Ectodermal cell (in vitro differentiated cells): ENCODE measurements around the gene RABIF.

Experiments
- H3K27ac ChIP-seq: 2 replicates; pipeline ENCODE4 v1.7.0; 2013; ENCODE audit warnings: mild to moderate bottlenecking, low read depth, low read length; ENCODE audit not compliant: insufficient read depth, poor library complexity, severe bottlenecking
- H3K27me3 ChIP-seq: 2 replicates; pipeline ENCODE4 v1.7.0; 2013; ENCODE audit warnings: mild to moderate bottlenecking, low read length; ENCODE audit not compliant: insufficient read depth, control insufficient read depth, poor library complexity, severe bottlenecking
- H3K36me3 ChIP-seq: one replicate; pipeline ENCODE4 v1.7.0; 2013; ENCODE audit warnings: low read length; ENCODE audit not compliant: control insufficient read depth, insufficient read depth
- H3K4me1 ChIP-seq: one replicate; pipeline ENCODE4 v1.7.0; 2013; ENCODE audit warnings: low read length; ENCODE audit not compliant: control insufficient read depth, insufficient read depth
- H3K4me3 ChIP-seq: 2 replicates; pipeline ENCODE4 v1.7.0; 2013; ENCODE audit warnings: low read depth, low read length, control low read depth; ENCODE audit not compliant: insufficient read depth
- H3K9me3 ChIP-seq: 2 replicates; pipeline ENCODE4 v1.7.0; 2013; ENCODE audit warnings: mild to moderate bottlenecking, low read length, moderate library complexity; ENCODE audit not compliant: control insufficient read depth
- WGBS, 2 experiments: methylation state at CpG; one replicate each; pipeline ENCODE4 v1.1.7; 2013; ENCODE audit warnings: missing lambda C conversion rate in 2 of 2; 5-methylcytosine and 5-hydroxymethylcytosine counted together

RABIF gene

GRCh38 chr1:202857136-202857610, 31.8 kb downstream of the RABIF start:
- H3K9me3 ChIP-seq = no peaks in the 10 kb centered on the region
- peaks cover 26% of the 10 kb centered on the region for H3K36me3 ChIP-seq
- 73 to 74% methylated on average over 4 of the region's 4 CpGs for WGBS, 2 experiments
- no peaks in the 10 kb centered on the region for H3K4me1 ChIP-seq
- no peaks in the 10 kb centered on the region for H3K27me3 ChIP-seq
- no peak overlapping the region for H3K4me3 ChIP-seq
- no peak overlapping the region for H3K27ac ChIP-seq

- H3K36me3 ChIP-seq = peaks cover 26% of the 10 kb centered on the region
- no peaks in the 10 kb centered on the region for H3K9me3 ChIP-seq
- 92 to 96% methylated on average over 2 of the region's 2 CpGs for WGBS, 2 experiments
- no peaks in the 10 kb centered on the region for H3K27me3 ChIP-seq
- H3K4me3 ChIP-seq = no peak overlapping the region
- H3K27ac ChIP-seq = no peak overlapping the region
- H3K4me1 ChIP-seq = no peaks in the 10 kb centered on the region
Measured at GRCh38 chr1:202856014-202856413, 32.9 kb downstream of the RABIF start.

- H3K36me3 ChIP-seq = peaks cover 26% of the 10 kb centered on the region
- H3K27ac ChIP-seq = no peak overlapping the region
- no peaks in the 10 kb centered on the region for H3K9me3 ChIP-seq
- H3K27me3 ChIP-seq = no peaks in the 10 kb centered on the region
- 94% methylated on average over 8 of the region's 8 CpGs for WGBS, 2 experiments
- H3K4me3 ChIP-seq = no peak overlapping the region
- no peaks in the 10 kb centered on the region for H3K4me1 ChIP-seq
Measured at GRCh38 chr1:202854787-202855186, 34.2 kb downstream of the RABIF start.

GRCh38 chr1:202852163-202852904, 36.6 kb downstream of the RABIF start:
- WGBS, 2 experiments = 69 to 71% methylated on average over 15 of the region's 15 CpGs
- Histone ChIP-seq H3K27me3 (no peaks in the 10 kb centered on the region), H3K27ac (no peak overlapping the region), H3K36me3 (peaks cover 16% of the 10 kb centered on the region), H3K4me1 (no peaks in the 10 kb centered on the region), H3K9me3 (no peaks in the 10 kb centered on the region), H3K4me3 (no peak overlapping the region)

GRCh38 chr1:202850593-202851362, 38.2 kb downstream of the RABIF start:
- Histone ChIP-seq H3K4me1 (no peaks in the 10 kb centered on the region), H3K36me3 (peaks cover 2% of the 10 kb centered on the region), H3K27ac (no peak overlapping the region), H3K9me3 (no peaks in the 10 kb centered on the region), H3K27me3 (no peaks in the 10 kb centered on the region), H3K4me3 (no peak overlapping the region)
- 93 to 96% methylated on average over 7 of the region's 7 CpGs for WGBS, 2 experiments

GRCh38 chr1:202848191-202848542, 40.8 kb downstream of the RABIF start:
- WGBS, 2 experiments = 83 to 89% methylated on average over 2 of the region's 2 CpGs
- Histone ChIP-seq H3K4me3 (no peak overlapping the region), H3K4me1 (peaks cover under 1% of the 10 kb centered on the region), H3K9me3 (no peaks in the 10 kb centered on the region), H3K27me3 (no peaks in the 10 kb centered on the region), H3K27ac (no peak overlapping the region), H3K36me3 (no peaks in the 10 kb centered on the region)

GRCh38 chr1:202844935-202845334, 44.0 kb downstream of the RABIF start:
- Histone ChIP-seq H3K36me3 (no peaks in the 10 kb centered on the region), H3K4me1 (peaks cover 3% of the 10 kb centered on the region), H3K4me3 (no peak overlapping the region), H3K27ac (no peak overlapping the region), H3K9me3 (no peaks in the 10 kb centered on the region), H3K27me3 (no peaks in the 10 kb centered on the region)
- 71 to 73% methylated on average over 6 of the region's 6 CpGs for WGBS, 2 experiments

- Histone ChIP-seq H3K4me3 (no peak overlapping the region), H3K27me3 (no peaks in the 10 kb centered on the region), H3K36me3 (no peaks in the 10 kb centered on the region), H3K9me3 (no peaks in the 10 kb centered on the region), H3K27ac (no peak overlapping the region), H3K4me1 (peaks cover 3% of the 10 kb centered on the region)
- 95 to 99% methylated on average over 5 of the region's 5 CpGs for WGBS, 2 experiments
Measured at GRCh38 chr1:202844259-202844658, 44.7 kb downstream of the RABIF start.

GRCh38 chr1:202843081-202843480, 45.9 kb downstream of the RABIF start:
- no peak overlapping the region for H3K27ac ChIP-seq

GRCh38 chr1:202837746-202838262, 51.1 kb downstream of the RABIF start:
- Histone ChIP-seq H3K9me3 (no peaks in the 10 kb centered on the region), H3K27ac (no peak overlapping the region), H3K4me1 (peaks cover 5% of the 10 kb centered on the region), H3K36me3 (no peaks in the 10 kb centered on the region), H3K27me3 (no peaks in the 10 kb centered on the region), H3K4me3 (no peak overlapping the region)
- 88 to 92% methylated on average over 5 of the region's 5 CpGs for WGBS, 2 experiments

More at GRCh38 chr1:202843081-202843480, 45.9 kb downstream of the RABIF start:
- Histone ChIP-seq H3K4me3 (no peak overlapping the region), H3K27me3 (no peaks in the 10 kb centered on the region), H3K36me3 (no peaks in the 10 kb centered on the region), H3K9me3 (no peaks in the 10 kb centered on the region), H3K4me1 (peaks cover 3% of the 10 kb centered on the region)
- WGBS, 2 experiments = 81 to 83% methylated on average over 11 of the region's 11 CpGs
